Chondrocyte (in vitro differentiated cells): ENCODE data around the gene RNF149. TPM values are rescaled to one million over a fixed set of nuclear protein-coding genes. Genes with fewer than 3 reads are reported as not detected.

Source experiments
- DNase-seq: peaks from one replicate; pipeline ENCODE4 v3.0.0; 2021; ENCODE audit warnings: mixed read lengths, low spot score
- H3K27ac Mint-ChIP-seq: one replicate; pipeline ENCODE4 v1.8.0; 2021; ENCODE audit warnings: mild to moderate bottlenecking, moderate library complexity, mixed read lengths; ENCODE audit not compliant: unreplicated experiment
- H3K27me3 Mint-ChIP-seq: 2 replicates; pipeline ENCODE4 v1.8.0; 2021; ENCODE audit warnings: low read depth, mixed read lengths
- H3K36me3 Mint-ChIP-seq: 2 replicates; pipeline ENCODE4 v1.8.0; 2021; ENCODE audit warnings: low read depth, mixed read lengths
- H3K4me1 Mint-ChIP-seq: 2 replicates; pipeline ENCODE4 v1.8.0; 2021; ENCODE audit warnings: low read depth, mild to moderate bottlenecking, mixed read lengths
- H3K4me3 Mint-ChIP-seq: one replicate; pipeline ENCODE4 v1.8.0; 2021; ENCODE audit warnings: mild to moderate bottlenecking, moderate library complexity, mixed read lengths; ENCODE audit not compliant: unreplicated experiment
- H3K9me3 Mint-ChIP-seq: 2 replicates; pipeline ENCODE4 v1.8.0; 2021; ENCODE audit warnings: low read depth, mixed read lengths
- microRNA-seq: library from miRNA; unstranded; fragments of <30 nt; microRNA quantifications from one replicate; pipeline ENCODE4 v1.2.0, GENCODE V29; 2020; ENCODE audit warnings: borderline number of aligned reads
- total RNA-seq: library from RNA; stranded (reverse); gene quantifications from 3 replicates; pipeline ENCODE4 v1.2.1, GENCODE V29; 2021
- TF ChIP-seq, protein P1 (sequence below): fragments of 200-600 bp; sonication (generic); IDR thresholded peaks from 2 replicates; pipeline ENCODE4 v1.5.0; 2021; ENCODE audit warnings: antibody characterized with exemption, mild to moderate bottlenecking, moderate library complexity

Gene RNF149
- total RNA-seq, 1 donor from 2014 or later = 26.2 TPM

DNA sequence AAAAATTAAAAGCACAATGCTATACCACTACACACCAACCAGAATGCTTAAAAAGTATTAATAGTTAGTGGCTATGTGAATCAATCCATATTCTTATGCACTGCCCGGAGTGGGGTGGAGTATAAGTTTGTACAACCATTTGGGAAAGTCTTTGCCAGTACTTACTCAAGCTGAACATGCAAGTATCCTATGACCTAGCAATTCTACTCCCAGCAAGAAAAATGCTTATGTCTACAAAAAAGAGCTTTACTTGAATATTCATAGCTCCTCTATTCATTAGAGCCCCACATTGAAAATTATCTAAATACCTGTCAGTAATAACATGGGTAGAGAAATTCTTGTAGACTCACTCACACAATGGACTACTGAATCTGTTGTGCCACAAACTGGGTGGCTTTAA lies 77.3 kb downstream of the RNF149 start:
- Mint-ChIP-seq H3K4me3 (no peak overlapping the region), H3K4me1 (no peaks in the 10 kb centered on the region), H3K27ac (no peak overlapping the region), H3K9me3 (no peaks in the 10 kb centered on the region), H3K27me3 (no peaks in the 10 kb centered on the region), H3K36me3 (peaks cover 2% of the 10 kb centered on the region)
- no peak for DNase-seq
- TF ChIP-seq, protein P1, sequence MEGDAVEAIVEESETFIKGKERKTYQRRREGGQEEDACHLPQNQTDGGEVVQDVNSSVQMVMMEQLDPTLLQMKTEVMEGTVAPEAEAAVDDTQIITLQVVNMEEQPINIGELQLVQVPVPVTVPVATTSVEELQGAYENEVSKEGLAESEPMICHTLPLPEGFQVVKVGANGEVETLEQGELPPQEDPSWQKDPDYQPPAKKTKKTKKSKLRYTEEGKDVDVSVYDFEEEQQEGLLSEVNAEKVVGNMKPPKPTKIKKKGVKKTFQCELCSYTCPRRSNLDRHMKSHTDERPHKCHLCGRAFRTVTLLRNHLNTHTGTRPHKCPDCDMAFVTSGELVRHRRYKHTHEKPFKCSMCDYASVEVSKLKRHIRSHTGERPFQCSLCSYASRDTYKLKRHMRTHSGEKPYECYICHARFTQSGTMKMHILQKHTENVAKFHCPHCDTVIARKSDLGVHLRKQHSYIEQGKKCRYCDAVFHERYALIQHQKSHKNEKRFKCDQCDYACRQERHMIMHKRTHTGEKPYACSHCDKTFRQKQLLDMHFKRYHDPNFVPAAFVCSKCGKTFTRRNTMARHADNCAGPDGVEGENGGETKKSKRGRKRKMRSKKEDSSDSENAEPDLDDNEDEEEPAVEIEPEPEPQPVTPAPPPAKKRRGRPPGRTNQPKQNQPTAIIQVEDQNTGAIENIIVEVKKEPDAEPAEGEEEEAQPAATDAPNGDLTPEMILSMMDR = no peak

DNA sequence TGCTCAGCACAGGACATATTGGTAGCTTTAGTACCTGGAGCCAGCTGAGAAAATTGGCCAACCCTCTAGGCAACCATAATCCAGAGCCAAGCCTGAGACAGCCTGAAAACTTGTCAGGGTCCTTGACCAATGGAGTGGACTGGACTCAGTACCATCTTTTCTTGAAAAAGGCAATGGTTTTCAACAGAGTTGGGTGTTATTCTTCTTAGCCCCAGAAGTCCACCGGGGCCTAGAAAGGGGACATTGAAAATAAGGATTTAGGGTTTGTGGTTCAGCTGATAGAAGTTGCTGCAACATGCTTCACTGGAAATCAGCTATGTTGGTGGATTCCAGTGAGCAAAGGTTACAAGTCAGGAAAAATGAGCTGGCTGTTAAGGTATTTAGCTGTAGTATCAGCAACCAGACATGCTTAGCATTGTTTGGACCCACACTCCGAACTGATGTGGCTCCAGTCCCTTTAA lies 77.9 kb downstream of the RNF149 start:
- no peak for DNase-seq
- Mint-ChIP-seq H3K27ac (no peak overlapping the region), H3K4me1 (no peaks in the 10 kb centered on the region), H3K9me3 (no peaks in the 10 kb centered on the region), H3K36me3 (peaks cover 2% of the 10 kb centered on the region), H3K4me3 (no peak overlapping the region), H3K27me3 (no peaks in the 10 kb centered on the region)
- TF ChIP-seq, protein P1 = no peak

Small RNA genes lying within 50 kb of the gene (microRNA-seq; reads per million reads assigned to microRNA genes)
- 1.7 reads per million for gene MIR5696

Other genes starting within 250 kb of the RNF149 start
- 6.2 to 8.2 TPM (median 7.3 TPM) in 3 replicates for gene TBC1D8, start 157.3 kb downstream of the RNF149 start, total RNA-seq
- 28.5 to 37.4 TPM (median 31.3 TPM) in 3 replicates for gene CNOT11, start 55.8 kb downstream of the RNF149 start, total RNA-seq
- gene CREG2, start 78.8 kb upstream of the RNF149 start, total RNA-seq = not detected in 3 replicates
- gene RFX8, start 166.4 kb upstream of the RNF149 start, total RNA-seq = not detected in 3 replicates